Muscle of leg (tissue), 11 donors: ENCODE measurements around the gene C1orf52. TPM values are rescaled to one million over a fixed set of nuclear protein-coding genes. Genes with fewer than 3 reads are reported as not detected.

Experiments
- DNase-seq: peaks from one replicate; pipeline ENCODE4 v3.0.0; 2013
- H3K27ac ChIP-seq: one replicate; pipeline ENCODE4 v1.5.1; 2013; ENCODE audit warnings: mild to moderate bottlenecking, low read length, control low read depth
- H3K27me3 ChIP-seq: one replicate; pipeline ENCODE4 v1.6.1; 2013; ENCODE audit warnings: low read length; ENCODE audit not compliant: control insufficient read depth, insufficient read depth
- H3K36me3 ChIP-seq: one replicate; pipeline ENCODE4 v1.6.1; 2013; ENCODE audit warnings: low read length; ENCODE audit not compliant: control insufficient read depth, insufficient read depth
- H3K4me1 ChIP-seq: one replicate; pipeline ENCODE4 v1.6.1; 2013; ENCODE audit warnings: low read length; ENCODE audit not compliant: control insufficient read depth, insufficient read depth
- H3K4me3 ChIP-seq: one replicate; pipeline ENCODE4 v1.5.1; 2013; ENCODE audit warnings: low read length, control low read depth
- H3K9me3 ChIP-seq: replicated peaks from 2 replicates; pipeline ENCODE4 v1.6.1; 2013; ENCODE audit warnings: low read depth, low read length; ENCODE audit not compliant: control insufficient read depth
- WGBS: methylation state at CpG from one replicate; pipeline ENCODE4 v1.1.5; 2013; ENCODE audit warnings: missing lambda C conversion rate; ENCODE audit not compliant: insufficient coverage; 5-methylcytosine and 5-hydroxymethylcytosine counted together
- polyA plus RNA-seq, 8 donors: library from polyadenylated mRNA; unstranded; fragments of 120-200 nt; gene quantifications; one replicate each; pipeline versions ENCODE4 v1.2.1 to v1.2.3, GENCODE V29; 2013; ENCODE audit warnings: inconsistent platforms in 1 of 8, low replicate concordance in 1 of 8; ENCODE audit not compliant: insufficient read length in 8 of 8, insufficient read depth in 1 of 8
- total RNA-seq: library from RNA; stranded (reverse); fragments of 120-200 nt; gene quantifications from one replicate; pipeline ENCODE4 v1.2.4, GENCODE V29; 2013

Gene C1orf52
- total and polyA plus RNA-seq, 9 donors: 21.5 to 31.9 (median 25.8) TPM

- peak overlapping the region; percentile 82 for H3K27ac ChIP-seq
- DNase-seq: peak; percentile 51
These were observed 16.1 kb downstream of the C1orf52 start for GRCh38 chr1:85243372-85243771.

GRCh38 chr1:85240643-85241042 is 18.8 kb downstream of the C1orf52 start:
- Histone ChIP-seq H3K4me3 (no peak overlapping the region), H3K36me3 (no peaks in the 10 kb centered on the region), H3K4me1 (peaks cover 7% of the 10 kb centered on the region), H3K27me3 (no peaks in the 10 kb centered on the region), H3K9me3 (no peaks in the 10 kb centered on the region), H3K27ac (no peak overlapping the region)
- peak; percentile 18 for DNase-seq
- no CpG with 5 or more reads among the region's 1 CpG for WGBS

More at GRCh38 chr1:85243372-85243771, 16.1 kb downstream of the C1orf52 start:
- Histone ChIP-seq H3K4me1 (peaks cover 7% of the 10 kb centered on the region), H3K4me3 (no peak overlapping the region), H3K9me3 (no peaks in the 10 kb centered on the region), H3K27me3 (no peaks in the 10 kb centered on the region), H3K36me3 (no peaks in the 10 kb centered on the region)

GRCh38 chr1:85240174-85240601 is 19.3 kb downstream of the C1orf52 start:
- no peak for DNase-seq
- Histone ChIP-seq H3K36me3 (no peaks in the 10 kb centered on the region), H3K27ac (no peak overlapping the region), H3K27me3 (no peaks in the 10 kb centered on the region), H3K4me3 (no peak overlapping the region), H3K4me1 (peaks cover 7% of the 10 kb centered on the region), H3K9me3 (no peaks in the 10 kb centered on the region)
- WGBS: no CpG with 5 or more reads among the region's 1 CpG

- Histone ChIP-seq H3K36me3 (no peaks in the 10 kb centered on the region), H3K4me1 (no peaks in the 10 kb centered on the region), H3K27me3 (no peaks in the 10 kb centered on the region), H3K4me3 (no peak overlapping the region), H3K27ac (no peak overlapping the region), H3K9me3 (no peaks in the 10 kb centered on the region)
- WGBS: 93% methylated on average over 1 of the region's 1 CpG
- DNase-seq: no peak
These were observed 21.8 kb downstream of the C1orf52 start for GRCh38 chr1:85237613-85238012.

GRCh38 chr1:85230305-85230977 is 29.0 kb downstream of the C1orf52 start:
- Histone ChIP-seq H3K4me3 (no peak overlapping the region), H3K27me3 (no peaks in the 10 kb centered on the region), H3K27ac (no peak overlapping the region), H3K36me3 (no peaks in the 10 kb centered on the region), H3K9me3 (no peaks in the 10 kb centered on the region), H3K4me1 (peaks cover 2% of the 10 kb centered on the region)
- DNase-seq: no peak
- 86% methylated on average over 6 of the region's 8 CpGs for WGBS

GRCh38 chr1:85229574-85230097 is 29.8 kb downstream of the C1orf52 start:
- 66% methylated on average over 3 of the region's 6 CpGs for WGBS
- no peaks in the 10 kb centered on the region for H3K27me3 ChIP-seq
- H3K27ac ChIP-seq: no peak overlapping the region
- DNase-seq: no peak
- H3K4me1 ChIP-seq: peaks cover 4% of the 10 kb centered on the region
- H3K36me3 ChIP-seq: no peaks in the 10 kb centered on the region
- no peak overlapping the region for H3K4me3 ChIP-seq
- H3K9me3 ChIP-seq: no peaks in the 10 kb centered on the region

- no peak overlapping the region for H3K27ac ChIP-seq
- H3K9me3 ChIP-seq: no peaks in the 10 kb centered on the region
- DNase-seq: no peak
- no peak overlapping the region for H3K4me3 ChIP-seq
- H3K36me3 ChIP-seq: no peaks in the 10 kb centered on the region
- peaks cover 4% of the 10 kb centered on the region for H3K4me1 ChIP-seq
- H3K27me3 ChIP-seq: no peaks in the 10 kb centered on the region
- WGBS: 86% methylated on average over 1 of the region's 1 CpG
These were observed 30.5 kb downstream of the C1orf52 start for GRCh38 chr1:85228972-85229371.

- H3K4me1 ChIP-seq: peaks cover 4% of the 10 kb centered on the region
- H3K27ac ChIP-seq: no peak overlapping the region
- DNase-seq: no peak
- H3K9me3 ChIP-seq: no peaks in the 10 kb centered on the region
- no peaks in the 10 kb centered on the region for H3K27me3 ChIP-seq
- H3K36me3 ChIP-seq: no peaks in the 10 kb centered on the region
- WGBS: 33% methylated on average over 1 of the region's 5 CpGs
- no peak overlapping the region for H3K4me3 ChIP-seq
These were observed 33.7 kb downstream of the C1orf52 start for GRCh38 chr1:85225624-85226380.

GRCh38 chr1:85224734-85225623 is 34.5 kb downstream of the C1orf52 start:
- no CpG with 5 or more reads among the region's 3 CpGs for WGBS
- H3K4me3 ChIP-seq: no peak overlapping the region
- H3K4me1 ChIP-seq: peaks cover 4% of the 10 kb centered on the region
- H3K36me3 ChIP-seq: no peaks in the 10 kb centered on the region
- peak; percentile 57 for DNase-seq
- no peaks in the 10 kb centered on the region for H3K27me3 ChIP-seq
- H3K9me3 ChIP-seq: no peaks in the 10 kb centered on the region
- peak overlapping the region; percentile 23 for H3K27ac ChIP-seq

GRCh38 chr1:85224295-85224694 is 35.2 kb downstream of the C1orf52 start:
- Histone ChIP-seq H3K4me1 (peaks cover 4% of the 10 kb centered on the region), H3K36me3 (no peaks in the 10 kb centered on the region), H3K4me3 (no peak overlapping the region), H3K9me3 (no peaks in the 10 kb centered on the region), H3K27me3 (no peaks in the 10 kb centered on the region), H3K27ac (peak overlapping the region; percentile 16)
- no peak for DNase-seq
